ENCODE measurements around the gene SLC47A2.

GRCh38 chr17:19763416-19763815, 47.0 kb upstream of the SLC47A2 start:
- no peak for TF ChIP-seq GATA2 (IDR thresholded peaks at IDR 0.05; ENCODE audit: low read depth, low read length)
- TF ChIP-seq GATA3 (IDR thresholded peaks at IDR 0.05; ENCODE audit: low read depth, low read length), result no peak
